GM18951 (cell line): ENCODE results near the gene BIRC7.

ENCODE experiments used
- POLR2A ChIP-seq: IDR thresholded peaks from 4 replicates; pipeline ENCODE4 v1.6.1; 2011; ENCODE audit warnings: mild to moderate bottlenecking; ENCODE audit not compliant: insufficient read length, insufficient read depth; ENCODE audit errors: extremely low read depth
- in situ Hi-C: fragments of 300-500 bp; cut with MboI; formaldehyde crosslinking; loops from one replicate; pipeline ENCODE4 v1.12.0; 2022; ENCODE audit warnings: low sequenced_read_pairs, mixed read lengths, inconsistent platforms; ENCODE audit not compliant: unreplicated experiment

BIRC7 gene

DNA sequence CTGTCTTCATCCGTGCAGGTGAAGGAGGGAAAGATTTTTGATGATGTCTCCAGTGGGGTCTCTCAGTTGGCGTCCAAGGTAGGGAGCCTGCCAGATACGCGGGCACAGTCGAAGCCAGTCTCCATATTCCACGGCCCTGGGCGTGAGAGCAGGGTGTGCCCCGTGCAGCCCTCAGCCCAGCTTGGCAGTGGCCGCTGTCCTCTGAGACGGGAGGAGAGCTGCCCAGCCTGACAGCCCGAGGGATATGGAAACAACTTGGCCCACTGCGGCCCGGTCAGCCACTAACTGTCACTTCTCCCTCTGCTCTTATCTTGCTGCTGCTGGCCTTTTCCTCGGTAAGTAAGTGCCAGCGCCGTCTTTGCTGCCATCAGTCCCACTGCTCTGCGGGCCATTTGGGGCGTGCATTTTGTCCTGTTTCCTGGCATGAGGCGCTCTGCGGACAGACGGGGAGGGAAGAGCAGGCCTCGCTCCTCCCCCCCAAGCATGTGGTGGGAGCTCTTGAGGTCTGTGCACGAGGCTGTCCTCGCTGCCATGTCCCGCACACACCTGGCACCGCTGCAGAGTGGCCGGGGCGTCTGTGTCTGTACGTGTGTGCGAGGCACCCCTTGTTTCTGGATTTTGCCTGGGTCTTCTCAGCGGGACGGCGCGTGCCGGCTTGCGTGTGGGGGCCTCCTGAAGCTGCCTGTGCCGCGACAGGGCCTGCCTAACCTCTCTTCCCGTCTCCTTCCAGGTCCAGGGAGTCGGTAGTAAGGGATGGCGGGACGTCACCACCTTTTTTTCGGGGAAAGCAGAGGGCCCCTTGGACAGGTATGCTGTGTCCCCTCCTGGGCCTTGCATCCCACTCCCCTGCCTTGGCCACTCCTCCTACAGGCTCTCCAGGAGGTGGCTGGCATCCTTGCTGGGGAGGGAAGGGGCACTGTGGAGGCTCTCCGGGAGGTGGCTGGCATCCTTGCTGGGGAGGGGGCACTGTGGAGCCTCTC is 50.2 kb downstream of the BIRC7 start:
- no peak for TF ChIP-seq POLR2A

DNA sequence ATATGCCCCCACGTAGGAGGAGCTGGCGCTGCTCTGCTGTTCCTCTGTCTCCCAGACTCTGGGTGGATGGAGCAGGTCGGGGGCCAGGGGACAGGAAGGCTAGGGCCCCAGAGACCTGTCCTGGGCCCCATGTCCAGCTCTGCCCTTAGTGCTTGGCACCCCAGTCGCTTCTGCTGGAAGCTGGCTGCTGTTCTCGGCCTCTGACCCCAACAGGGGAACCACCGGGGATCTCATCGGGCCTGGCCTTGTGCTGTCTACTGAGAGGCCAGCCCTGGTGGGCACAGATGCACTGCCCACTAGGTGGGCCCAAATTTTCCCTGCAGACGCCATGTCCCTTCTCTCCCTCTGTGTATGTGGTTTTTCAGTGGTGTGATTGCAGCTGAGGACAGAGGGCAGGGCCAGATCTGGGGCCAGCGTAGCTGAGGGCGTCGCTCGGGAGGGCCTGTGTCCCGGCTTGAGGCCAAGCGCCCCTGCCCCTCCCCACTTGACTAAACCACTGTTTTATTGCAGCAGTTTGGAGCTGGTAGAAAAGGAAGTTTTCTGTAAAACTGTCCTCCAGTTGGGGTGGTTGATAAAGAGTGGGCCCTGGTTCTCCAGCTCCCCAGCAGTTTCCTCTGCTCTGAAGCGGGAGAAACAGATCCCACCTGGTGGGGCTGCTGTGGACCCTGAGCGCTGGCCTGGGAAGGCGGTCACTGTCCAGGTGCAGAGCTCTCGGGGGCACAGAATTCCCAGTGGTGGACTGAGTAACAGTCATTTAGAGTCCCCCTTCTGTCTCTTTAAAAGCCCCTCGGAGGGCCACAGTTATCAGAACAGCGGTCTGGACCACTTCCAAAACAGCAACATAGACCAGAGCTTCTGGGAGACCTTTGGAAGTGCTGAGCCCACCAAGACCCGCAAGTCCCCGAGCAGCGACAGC is 51.3 kb downstream of the BIRC7 start:
- no peak for TF ChIP-seq POLR2A
- in situ Hi-C loops = no loop called here

More for the DNA sequence above, 50.2 kb downstream of the BIRC7 start:
- in situ Hi-C loops = no loop called here

DNA sequence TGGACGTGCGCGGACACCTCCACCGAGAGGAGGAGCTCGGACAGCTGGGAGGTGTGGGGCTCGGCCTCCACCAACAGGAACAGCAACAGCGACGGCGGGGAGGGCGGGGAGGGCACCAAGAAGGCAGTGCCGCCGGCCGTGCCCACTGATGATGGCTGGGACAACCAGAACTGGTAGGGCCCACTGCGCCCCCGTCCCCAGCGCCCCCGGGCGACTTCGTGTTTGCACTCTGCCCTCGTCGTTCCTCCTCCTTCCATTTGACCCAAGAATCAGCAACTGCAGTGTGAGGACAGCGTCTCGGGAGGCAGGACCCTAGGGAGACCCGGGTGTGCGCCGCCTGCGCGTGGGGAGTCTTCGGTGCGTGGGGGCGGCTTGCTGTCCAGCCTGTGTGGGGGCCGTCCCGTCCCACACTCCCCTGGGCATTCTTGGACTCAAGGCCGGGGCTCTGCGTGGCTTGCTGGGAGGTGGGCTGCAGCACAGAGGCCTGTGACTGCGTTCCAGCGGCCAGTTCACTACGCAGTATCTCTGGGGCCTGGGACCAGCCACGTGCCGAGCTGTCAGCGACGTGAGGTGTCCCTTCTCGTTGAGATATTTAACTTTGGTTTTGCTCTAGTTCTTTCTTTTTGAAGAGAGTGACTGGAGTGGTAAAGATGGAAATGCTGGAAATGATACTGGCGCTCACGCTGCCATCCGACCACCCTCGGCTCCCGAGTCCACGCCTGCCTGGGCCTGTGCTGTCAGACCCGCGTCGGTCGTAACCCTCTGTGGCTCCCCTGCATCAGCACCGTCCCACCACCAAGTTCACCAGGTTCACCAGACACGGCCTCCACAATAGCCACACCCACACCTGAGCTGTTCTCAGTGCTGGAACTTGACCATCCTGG is 52.2 kb downstream of the BIRC7 start:
- in situ Hi-C loops = no loop called here
- no peak for TF ChIP-seq POLR2A

DNA sequence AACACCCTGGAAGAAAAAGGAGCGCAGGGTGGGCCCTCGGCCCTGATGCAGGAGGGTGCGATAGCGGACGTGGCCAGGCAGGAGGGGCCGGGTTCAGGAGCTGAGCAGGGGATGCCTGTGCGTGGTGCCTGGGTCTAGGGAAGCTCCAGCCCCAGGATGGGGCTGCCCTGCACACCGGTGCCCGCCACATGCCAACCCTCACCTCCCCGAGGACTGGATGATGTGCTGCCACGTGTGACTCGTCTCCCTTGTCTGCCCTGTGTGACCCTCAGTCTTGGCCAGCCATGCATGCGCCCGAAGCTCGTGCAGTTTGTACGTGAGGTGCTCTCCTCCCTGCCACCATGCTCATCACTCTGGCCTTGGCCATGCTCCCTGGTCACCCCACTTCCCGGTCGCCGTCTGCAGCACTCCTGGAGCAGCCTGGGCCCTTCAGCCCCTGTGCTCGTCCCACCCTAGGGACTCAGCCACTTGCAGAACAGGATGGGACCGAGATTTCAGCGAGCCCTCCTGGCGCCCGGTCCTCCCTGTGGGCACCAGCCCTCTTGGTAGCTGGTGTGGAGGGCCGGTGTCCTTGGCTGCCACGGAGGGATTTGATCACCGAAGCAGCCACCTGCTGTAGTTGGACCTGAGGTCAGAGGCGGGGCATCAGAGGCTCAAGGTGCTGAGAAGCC is 53.0 kb downstream of the BIRC7 start:
- TF ChIP-seq POLR2A = no peak
- in situ Hi-C loops = no loop called here

DNA sequence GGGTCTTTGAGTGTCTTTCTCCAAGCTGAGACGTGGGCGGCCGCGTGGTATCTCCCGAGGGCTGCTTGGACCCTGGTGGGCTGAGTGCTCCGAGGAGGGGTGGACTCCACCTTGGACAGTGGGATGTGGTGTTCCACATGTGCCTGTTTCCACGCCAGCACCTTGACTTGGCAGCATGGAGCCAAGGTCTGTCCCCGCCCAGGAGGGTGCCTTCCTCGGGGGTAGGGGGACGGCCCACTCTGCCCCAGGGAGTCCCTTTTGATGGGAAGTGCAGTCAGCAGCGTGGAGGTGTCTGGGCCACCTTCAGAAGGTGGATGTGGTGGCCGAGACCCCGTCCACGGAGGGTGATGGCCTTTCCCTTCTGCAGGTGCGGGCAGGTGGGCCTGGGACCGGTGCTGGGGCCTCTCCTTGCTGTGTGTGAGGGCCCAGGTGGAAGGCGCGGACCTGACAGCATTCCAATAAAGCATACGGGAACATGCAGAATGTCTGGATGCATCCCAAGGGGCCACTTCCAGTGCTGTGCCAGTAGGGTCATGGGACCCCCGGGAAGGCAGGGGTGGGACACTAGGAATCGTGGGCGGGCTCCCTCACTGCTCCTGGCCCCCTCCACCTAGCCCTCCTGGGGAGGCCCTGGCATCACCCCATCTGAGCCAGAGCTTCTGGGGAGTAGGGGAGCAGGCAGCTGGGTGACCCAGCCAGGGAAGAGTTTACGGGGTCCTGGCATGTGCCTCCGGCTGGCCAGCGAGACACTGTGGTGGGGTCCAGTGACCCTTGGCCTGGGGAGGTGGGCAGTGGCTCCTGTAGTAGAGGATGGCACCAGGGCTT is 53.8 kb downstream of the BIRC7 start:
- in situ Hi-C loops = no loop called here
- TF ChIP-seq POLR2A = peak; percentile 9
